ENCODE measurements around the gene PIN4.

Gene PIN4

GRCh38 chrX:72247206-72247942 lies 65.8 kb downstream of the PIN4 start:
- Histone ChIP-seq H3K27me3 (ENCODE audit: insufficient read depth, low read depth) (no peaks in the 10 kb centered on the region), H3K27ac (no peak overlapping the region), H3K4me1 (ENCODE audit: low read depth, poor library complexity, severe bottlenecking) (no peaks in the 10 kb centered on the region), H3K4me2 (no peak overlapping the region), H3K9ac (no peak overlapping the region), H4K20me1 (ENCODE audit: insufficient read depth) (no peaks in the 10 kb centered on the region), H3K4me3 (IDR thresholded peaks at IDR 0.05; ENCODE audit: insufficient read depth, low read depth, low read length) (no peak overlapping the region), H3K36me3 (ENCODE audit: insufficient read depth) (no peaks in the 10 kb centered on the region), H3K79me2 (ENCODE audit: insufficient read depth, low read depth) (no peaks in the 10 kb centered on the region), H2AFZ (ENCODE audit: low read depth) (no peak overlapping the region)
- TF ChIP-seq, protein P1, sequence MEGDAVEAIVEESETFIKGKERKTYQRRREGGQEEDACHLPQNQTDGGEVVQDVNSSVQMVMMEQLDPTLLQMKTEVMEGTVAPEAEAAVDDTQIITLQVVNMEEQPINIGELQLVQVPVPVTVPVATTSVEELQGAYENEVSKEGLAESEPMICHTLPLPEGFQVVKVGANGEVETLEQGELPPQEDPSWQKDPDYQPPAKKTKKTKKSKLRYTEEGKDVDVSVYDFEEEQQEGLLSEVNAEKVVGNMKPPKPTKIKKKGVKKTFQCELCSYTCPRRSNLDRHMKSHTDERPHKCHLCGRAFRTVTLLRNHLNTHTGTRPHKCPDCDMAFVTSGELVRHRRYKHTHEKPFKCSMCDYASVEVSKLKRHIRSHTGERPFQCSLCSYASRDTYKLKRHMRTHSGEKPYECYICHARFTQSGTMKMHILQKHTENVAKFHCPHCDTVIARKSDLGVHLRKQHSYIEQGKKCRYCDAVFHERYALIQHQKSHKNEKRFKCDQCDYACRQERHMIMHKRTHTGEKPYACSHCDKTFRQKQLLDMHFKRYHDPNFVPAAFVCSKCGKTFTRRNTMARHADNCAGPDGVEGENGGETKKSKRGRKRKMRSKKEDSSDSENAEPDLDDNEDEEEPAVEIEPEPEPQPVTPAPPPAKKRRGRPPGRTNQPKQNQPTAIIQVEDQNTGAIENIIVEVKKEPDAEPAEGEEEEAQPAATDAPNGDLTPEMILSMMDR (conservative IDR thresholded peaks at IDR 0.05; ENCODE audit: low read depth, low read length), result no peak
